Cardiac muscle cell (in vitro differentiated cells and primary cell): ENCODE measurements around the gene CSNK1A1. TPM values are rescaled to one million over a fixed set of nuclear protein-coding genes. Genes with fewer than 3 reads are reported as not detected.
A peak's percentile ranks its signal among the peaks of the same experiment; 100 is the strongest.
"Not testable (repeated sequence)": the region's sequence is repeated elsewhere in the genome, so short reads cannot be mapped to it uniquely, and the experiment has no call there.

Experiments
- DNase-seq, 2 donors: peaks; one replicate each; pipeline versions ENCODE4 v3.0.0 to v3.0.0-alpha.2; 2010 to 2017; ENCODE audit warnings: low read depth in 1 of 2, low spot score in 1 of 2
- H3K27ac ChIP-seq: fragments of 200-600 bp; sonication (generic); 2 replicates; pipeline ENCODE4 v1.5.1; 2016
- H3K27me3 ChIP-seq: fragments of 200-600 bp; sonication (generic); 2 replicates; pipeline ENCODE4 v1.6.0; 2016; ENCODE audit warnings: control low read depth
- H3K36me3 ChIP-seq: fragments of 200-600 bp; sonication (generic); 2 replicates; pipeline ENCODE4 v1.5.1; 2016; ENCODE audit warnings: control low read depth
- H3K4me1 ChIP-seq: fragments of 200-600 bp; sonication (generic); 2 replicates; pipeline ENCODE4 v1.8.1; 2017; ENCODE audit warnings: low read depth, mild to moderate bottlenecking, mixed run types
- H3K4me3 ChIP-seq: fragments of 200-600 bp; sonication (generic); 2 replicates; pipeline ENCODE4 v1.5.1; 2016; ENCODE audit warnings: mild to moderate bottlenecking
- H3K9me3 ChIP-seq: fragments of 200-600 bp; sonication (generic); 2 replicates; pipeline ENCODE4 v1.5.1; 2017; ENCODE audit warnings: low read depth, mild to moderate bottlenecking, control low read depth
- polyA plus RNA-seq: library from polyadenylated mRNA; unstranded; fragments of >200 nt; fragmentation: Nextera tagmentation; extraction: Ambion mirVana; gene quantifications from 2 replicates; pipeline ENCODE4 v1.2.1, GENCODE V29; 2016
- total RNA-seq: library from RNA; depleted of rRNA; stranded (reverse); fragments of >200 nt; gene quantifications from 2 replicates; pipeline ENCODE4 v1.2.3, GENCODE V29; 2016
- TF ChIP-seq, protein P1 (sequence below): IDR thresholded peaks from 2 replicates; pipeline ENCODE4 v1.5.1; 2012; ENCODE audit warnings: low read depth, mild to moderate bottlenecking, low read length

CSNK1A1 gene
- total and polyA plus RNA-seq, 2 experiments from 2014 or later: 161 to 286 TPM

GRCh38 chr5:149572170-149572569, 20.9 kb upstream of the CSNK1A1 start:
- H3K4me1 ChIP-seq: no peaks in the 10 kb centered on the region
- no peak overlapping the region for H3K27ac ChIP-seq
- no peak overlapping the region for H3K4me3 ChIP-seq
- DNase-seq: no peak
- H3K27me3 ChIP-seq: peaks cover 3% of the 10 kb centered on the region
- H3K9me3 ChIP-seq: no peaks in the 10 kb centered on the region
- no peaks in the 10 kb centered on the region for H3K36me3 ChIP-seq
- TF ChIP-seq, protein P1, sequence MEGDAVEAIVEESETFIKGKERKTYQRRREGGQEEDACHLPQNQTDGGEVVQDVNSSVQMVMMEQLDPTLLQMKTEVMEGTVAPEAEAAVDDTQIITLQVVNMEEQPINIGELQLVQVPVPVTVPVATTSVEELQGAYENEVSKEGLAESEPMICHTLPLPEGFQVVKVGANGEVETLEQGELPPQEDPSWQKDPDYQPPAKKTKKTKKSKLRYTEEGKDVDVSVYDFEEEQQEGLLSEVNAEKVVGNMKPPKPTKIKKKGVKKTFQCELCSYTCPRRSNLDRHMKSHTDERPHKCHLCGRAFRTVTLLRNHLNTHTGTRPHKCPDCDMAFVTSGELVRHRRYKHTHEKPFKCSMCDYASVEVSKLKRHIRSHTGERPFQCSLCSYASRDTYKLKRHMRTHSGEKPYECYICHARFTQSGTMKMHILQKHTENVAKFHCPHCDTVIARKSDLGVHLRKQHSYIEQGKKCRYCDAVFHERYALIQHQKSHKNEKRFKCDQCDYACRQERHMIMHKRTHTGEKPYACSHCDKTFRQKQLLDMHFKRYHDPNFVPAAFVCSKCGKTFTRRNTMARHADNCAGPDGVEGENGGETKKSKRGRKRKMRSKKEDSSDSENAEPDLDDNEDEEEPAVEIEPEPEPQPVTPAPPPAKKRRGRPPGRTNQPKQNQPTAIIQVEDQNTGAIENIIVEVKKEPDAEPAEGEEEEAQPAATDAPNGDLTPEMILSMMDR: no peak

DNA sequence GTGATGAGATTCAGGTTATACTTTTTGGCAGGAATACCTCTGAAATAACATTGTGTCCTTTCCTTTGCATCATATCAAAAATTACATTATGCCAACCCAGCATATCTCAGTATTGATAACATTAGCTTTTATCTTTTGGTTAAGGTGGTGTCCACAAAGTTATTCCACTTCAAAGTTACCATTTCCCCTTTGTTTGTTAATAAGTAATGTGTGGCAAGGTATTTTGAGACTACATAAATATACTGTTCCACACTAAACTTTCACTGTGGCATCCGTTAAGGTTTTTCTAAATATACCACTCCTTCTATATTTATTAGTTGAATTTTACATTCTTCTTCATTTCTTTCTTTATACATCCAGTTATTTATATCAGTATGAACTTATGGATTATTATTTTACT, 16.0 kb upstream of the CSNK1A1 start:
- TF ChIP-seq, protein P1: no peak
- peaks cover 20% of the 10 kb centered on the region for H3K4me1 ChIP-seq

DNA sequence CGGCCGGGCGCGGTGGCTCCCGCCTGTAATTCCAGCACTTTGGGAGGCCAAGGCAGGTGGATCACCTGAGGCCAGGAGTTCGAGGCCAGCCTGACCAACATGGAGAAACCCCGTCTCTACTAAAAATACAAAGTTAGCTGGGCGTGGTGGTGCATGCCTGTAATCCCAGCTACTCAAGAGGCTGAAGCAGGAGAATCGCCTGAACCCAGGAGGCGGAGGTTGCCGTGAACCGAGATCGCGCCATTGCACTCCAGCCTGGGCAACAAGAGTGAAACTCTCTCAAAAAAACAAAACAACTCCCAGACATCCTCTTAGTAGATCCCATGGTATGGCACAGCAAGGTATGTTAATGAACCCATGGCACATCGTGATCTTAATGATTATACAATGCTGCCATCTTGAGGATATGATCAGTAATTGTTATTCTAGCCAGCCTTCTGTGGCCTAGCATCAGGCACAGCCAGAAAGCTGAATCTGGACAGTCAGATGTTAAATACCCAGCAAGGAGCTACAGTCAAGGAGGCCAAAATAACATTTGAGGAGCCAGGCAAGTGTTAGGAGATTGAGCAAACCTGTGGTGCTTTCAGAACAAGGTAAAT, 13.4 kb upstream of the CSNK1A1 start:
- DNase-seq: peak; percentile 86 to 90
- H3K4me3 ChIP-seq, H3K36me3 ChIP-seq, H3K9me3 ChIP-seq, H3K27me3 ChIP-seq: not testable (repeated sequence)
- TF ChIP-seq, protein P1: peak; percentile 47
- Histone ChIP-seq H3K27ac (peak overlapping the region; percentile 31), H3K4me1 (peaks cover 35% of the 10 kb centered on the region)

More for the DNA sequence above, 16.0 kb upstream of the CSNK1A1 start:
- no peak overlapping the region for H3K27ac ChIP-seq
- H3K9me3 ChIP-seq: no peaks in the 10 kb centered on the region
- no peaks in the 10 kb centered on the region for H3K27me3 ChIP-seq
- no peak overlapping the region for H3K4me3 ChIP-seq
- no peak for DNase-seq
- no peaks in the 10 kb centered on the region for H3K36me3 ChIP-seq

DNA sequence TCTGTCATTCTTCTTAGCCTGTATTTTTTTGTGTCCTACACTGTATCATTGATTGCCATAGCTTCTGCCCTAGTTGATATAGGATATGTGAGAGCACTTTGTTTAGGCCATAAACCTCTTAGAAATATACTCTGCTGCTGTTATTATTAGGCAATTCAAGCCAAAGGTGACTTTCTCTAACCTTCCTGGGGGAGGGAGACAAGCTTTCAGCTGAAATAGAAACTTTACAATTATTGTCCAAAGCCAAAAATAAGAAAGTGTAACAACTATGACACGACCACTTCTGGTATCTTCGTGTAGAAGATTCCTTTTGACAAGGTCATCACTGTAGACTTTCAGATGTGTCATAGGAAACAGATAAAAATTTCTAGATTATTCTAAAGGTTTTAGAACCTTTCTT, 12.2 kb upstream of the CSNK1A1 start:
- TF ChIP-seq, protein P1: no peak
- no peaks in the 10 kb centered on the region for H3K27me3 ChIP-seq
- peak in 1 of 2 donors; percentile 25 for DNase-seq
- no peaks in the 10 kb centered on the region for H3K36me3 ChIP-seq
- H3K4me1 ChIP-seq: peaks cover 35% of the 10 kb centered on the region
- no peak overlapping the region for H3K4me3 ChIP-seq
- H3K27ac ChIP-seq: peak overlapping the region; percentile 96
- H3K9me3 ChIP-seq: no peaks in the 10 kb centered on the region

DNA sequence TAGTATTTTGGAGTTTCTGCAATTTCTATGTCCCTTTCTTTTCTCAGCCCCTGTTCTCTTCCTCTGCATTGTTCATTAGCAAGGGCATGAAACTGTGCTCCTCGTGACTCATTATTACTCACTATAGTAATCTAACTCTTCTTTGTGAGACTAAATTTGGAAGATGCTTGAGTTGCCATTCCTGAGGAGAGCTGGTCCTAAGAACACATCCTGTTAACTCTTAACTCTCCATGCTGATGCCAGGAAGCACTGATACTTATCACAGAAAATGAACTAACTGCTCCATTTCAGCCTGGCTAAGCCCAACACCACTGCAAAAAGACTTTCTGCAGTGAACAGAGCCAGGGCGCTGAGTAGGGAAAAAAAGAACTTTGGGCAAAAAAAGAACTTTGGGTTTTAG, 10.6 kb upstream of the CSNK1A1 start:
- TF ChIP-seq, protein P1: no peak
- Histone ChIP-seq H3K9me3 (no peaks in the 10 kb centered on the region), H3K4me1 (peaks cover 35% of the 10 kb centered on the region), H3K27me3 (no peaks in the 10 kb centered on the region), H3K4me3 (no peak overlapping the region), H3K27ac (peak overlapping the region; percentile 96), H3K36me3 (no peaks in the 10 kb centered on the region)
- DNase-seq: peak; percentile 80 to 95
